GM19099 (cell line): Measurements from ENCODE around the gene FMN1.

ENCODE experiments used
- POLR2A ChIP-seq: IDR thresholded peaks from 3 replicates; pipeline ENCODE4 v1.6.1; 2011; ENCODE audit warnings: low read depth; ENCODE audit not compliant: insufficient read length; ENCODE audit errors: extremely low read depth

The FMN1 gene

DNA sequence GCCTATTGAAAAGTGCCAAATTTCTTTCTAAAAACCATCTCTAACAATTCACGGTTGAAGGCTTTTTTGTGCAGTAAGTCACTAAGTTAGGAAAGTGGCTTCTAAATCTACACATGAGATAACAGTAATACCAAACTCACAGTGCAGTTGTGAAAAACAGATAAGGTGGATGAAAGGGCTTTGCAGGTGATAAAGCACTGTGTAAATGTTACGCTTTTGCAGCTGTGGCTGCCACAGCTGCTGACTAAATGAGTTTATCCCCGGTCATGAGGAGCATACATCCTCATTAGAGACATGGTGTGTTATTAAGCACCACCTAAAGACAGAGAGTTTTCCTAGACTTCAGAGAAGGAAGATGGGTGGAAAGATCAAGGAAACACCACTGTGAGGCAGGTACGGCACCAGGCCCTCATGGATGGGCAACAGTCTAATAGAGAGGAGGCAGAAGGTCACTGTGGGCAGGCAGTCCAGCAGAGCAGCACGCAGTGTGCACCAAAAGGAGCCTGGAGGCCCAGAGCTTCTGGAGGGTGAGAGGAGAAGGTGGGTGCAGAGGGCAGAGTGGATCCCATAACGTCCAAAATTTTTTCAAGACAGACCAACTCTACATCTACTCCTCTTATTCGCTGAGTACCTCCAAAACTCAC, 68.5 kb downstream of the FMN1 start:
- no peak for TF ChIP-seq POLR2A

DNA sequence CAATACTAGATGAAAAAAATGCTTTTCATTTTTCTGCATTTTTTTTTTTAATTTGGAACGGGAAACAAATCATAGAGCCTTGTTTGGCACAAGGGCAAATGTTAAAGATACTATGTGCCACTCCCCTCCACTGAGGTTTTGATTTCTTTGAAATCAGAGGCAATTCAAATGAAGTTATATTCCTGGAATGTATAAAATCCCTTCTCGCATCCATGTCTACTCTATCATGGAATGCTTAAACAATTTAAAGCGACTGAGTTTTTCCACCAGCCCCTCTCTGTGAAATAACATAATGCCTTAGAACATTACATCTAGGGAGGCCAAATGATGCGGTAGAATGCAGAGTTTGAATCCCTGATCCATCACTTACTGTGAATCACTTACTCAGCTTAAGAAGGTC, 69.7 kb downstream of the FMN1 start:
- no peak for TF ChIP-seq POLR2A

DNA sequence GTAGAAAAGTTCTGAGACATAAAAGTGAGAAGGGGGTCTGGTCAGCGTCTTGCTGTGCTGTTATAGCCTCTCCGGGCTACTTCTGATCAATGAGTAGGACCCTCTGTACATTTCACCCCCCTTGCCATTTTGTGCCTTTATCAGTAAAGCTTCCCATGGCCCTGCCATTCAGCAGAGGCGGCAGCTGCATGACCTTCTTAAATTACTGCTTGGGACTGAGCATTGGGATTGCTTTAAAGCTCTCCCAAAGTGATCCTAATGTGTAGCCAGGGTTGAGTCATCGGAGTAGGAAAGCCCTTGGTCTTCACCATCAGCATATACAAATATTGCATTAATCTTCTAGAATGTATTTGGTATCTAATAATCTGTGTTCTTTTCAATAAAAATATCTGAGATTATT, 70.2 kb downstream of the FMN1 start:
- TF ChIP-seq POLR2A, result no peak

DNA sequence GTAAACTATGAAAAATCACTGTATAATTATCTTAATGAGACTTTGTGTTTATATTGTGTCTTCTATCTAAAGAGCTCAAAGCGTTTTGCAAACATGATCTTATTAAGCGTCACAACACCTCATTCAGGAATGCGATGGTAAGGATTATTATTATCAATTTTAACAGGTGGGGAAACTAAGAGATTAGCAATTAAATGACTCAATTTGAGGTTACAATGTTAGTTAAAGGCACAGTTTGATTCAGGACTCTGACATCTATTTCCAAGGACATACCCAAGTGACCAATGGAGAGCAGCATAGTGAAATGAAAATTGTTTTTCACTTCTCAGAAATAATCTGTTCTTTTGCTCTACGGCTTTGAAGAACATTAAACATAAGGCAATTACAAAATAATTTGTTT, 74.6 kb downstream of the FMN1 start:
- TF ChIP-seq POLR2A, result no peak

DNA sequence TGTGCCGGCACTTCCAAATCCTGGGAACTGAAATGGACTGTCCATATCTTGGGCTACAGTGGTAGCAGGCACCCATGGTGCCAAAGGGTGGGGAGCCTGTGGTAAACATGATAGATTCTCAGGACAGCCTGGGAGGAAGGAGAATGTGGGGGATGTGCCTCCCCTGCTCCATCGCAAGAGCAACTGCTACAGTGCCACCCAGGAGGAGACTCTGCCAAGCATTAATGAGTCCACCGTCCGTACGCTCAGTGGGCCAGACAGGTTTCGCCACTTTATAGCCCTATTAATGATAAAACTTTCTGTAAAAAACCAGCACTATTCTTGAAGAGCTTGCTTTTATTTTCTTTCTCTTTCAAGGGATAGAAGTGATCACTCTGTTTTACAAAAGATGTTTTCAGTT, 75.2 kb downstream of the FMN1 start:
- TF ChIP-seq POLR2A, result no peak

DNA sequence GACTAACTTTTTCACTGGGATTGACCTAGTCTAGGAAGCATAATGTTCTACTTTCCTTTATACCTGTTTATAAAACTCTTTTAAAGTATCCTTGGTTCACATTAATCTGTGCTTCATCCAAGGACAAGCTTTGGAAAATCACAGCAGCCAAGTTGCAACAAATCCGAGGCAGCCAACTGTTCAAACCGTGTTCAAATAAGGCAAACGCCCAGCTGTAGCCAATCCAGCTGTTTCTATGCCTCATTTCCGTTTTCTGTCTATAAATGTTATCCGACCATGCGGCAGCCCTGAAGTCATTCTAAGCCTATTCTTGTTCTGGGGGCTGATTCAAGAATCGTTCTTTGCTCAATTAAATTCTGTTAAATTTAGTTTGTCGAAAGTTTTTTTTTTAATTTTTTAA, 78.3 kb downstream of the FMN1 start:
- no peak for TF ChIP-seq POLR2A

DNA sequence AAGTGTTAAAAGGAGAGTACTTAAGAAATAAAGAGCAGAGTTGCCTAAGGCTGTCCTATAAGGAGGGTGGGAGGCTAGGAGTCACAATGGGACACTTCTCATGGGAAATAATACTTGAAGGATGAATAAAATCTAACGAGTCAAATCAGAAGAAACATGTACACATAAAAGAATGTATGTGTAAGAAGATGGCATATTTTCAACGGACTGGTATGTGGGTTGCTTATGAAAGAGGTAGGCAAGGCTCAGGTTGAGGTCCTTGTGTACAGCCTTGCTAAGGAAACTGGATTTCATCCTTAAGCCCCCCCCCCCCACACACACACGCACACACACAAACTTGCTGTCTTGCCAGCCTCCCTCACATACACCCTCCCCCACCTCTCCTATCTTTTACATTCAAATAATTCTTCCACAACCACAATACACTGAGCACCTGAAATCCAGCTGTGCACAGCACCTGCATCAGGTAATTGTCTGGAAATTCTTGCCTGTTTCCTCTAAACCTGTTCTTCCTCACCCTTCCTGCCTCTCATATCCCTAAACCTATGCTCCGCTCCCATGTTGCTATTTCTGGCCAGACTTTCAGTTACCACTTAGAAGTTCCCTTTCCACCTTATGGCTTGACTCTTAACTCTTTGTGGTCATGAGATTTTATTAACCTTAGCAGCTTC, 79.2 kb downstream of the FMN1 start:
- no peak for TF ChIP-seq POLR2A

DNA sequence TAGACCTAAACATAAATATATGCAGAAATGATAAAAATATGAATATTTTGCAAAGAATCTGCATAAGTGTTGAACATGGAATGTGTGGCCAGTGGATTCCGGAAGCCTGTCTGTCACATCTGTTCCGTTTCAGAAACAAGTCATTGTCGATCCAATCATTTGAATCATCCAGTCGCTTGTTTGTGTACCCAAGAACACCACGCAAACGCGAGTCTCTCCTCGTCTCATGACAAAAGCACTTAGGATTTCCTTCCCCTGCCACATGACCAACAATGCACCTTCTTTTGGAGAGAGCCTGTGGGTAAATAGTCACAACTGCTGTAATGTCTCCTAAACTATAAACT, 80.2 kb downstream of the FMN1 start:
- no peak for TF ChIP-seq POLR2A

DNA sequence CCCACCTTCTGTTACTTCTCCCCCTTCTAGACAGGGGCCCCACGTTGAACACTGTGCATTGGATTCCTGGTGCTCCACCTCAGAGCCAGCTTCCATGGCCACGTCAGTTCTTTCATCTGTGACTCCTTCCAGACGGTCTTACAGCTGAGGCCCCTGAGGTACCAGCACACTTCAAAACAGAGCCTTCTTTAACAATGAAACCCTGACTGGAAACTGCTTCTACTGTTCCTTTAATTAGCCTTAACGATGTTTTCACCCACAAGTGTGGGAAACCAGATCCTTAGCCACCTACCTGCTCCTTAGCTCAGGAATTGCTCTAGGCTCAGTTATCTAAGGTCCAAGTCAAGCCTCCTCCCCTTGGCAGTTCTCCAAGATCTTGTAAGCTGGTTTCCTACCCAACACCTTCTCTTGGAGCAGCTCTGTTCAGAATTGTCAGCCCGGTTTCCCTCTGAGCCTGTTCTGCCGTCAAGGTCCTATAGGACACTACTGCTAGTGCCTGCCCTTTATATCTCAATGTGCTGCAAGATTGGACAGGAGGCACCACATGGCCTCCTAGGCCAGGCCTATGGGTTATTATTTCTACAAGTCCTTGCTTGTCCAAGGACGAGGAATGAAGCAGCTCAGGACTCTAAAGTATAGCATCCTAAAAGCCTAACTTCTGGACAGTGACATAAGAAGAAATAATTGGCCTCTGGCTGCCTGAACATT, 80.7 kb downstream of the FMN1 start:
- no peak for TF ChIP-seq POLR2A

DNA sequence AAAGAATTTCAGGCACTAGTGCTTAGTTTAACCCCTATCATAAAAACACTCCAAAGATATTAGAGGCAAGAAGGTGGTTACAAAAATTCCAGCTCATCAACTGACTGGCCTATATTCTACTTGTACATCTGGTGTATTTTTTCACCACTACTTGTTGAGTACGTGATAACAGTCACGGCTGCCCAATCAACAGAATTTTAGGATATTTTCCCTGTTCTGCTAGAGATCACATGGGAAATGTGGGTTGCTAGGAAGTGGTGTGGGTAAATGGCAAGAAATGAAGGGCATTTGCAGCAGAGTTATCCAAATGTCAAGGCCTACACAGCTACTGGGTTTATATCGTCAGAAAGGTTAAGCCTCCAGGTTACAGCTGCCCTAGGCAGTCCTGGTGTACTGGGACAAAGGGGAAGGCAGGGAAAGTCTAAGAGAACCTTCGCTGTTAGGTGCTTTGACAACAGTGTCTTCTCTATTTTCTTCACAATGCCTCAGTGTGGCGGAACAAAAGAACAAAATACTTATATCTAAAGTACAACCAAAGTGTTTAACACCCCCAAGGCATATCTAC, 81.9 kb downstream of the FMN1 start:
- TF ChIP-seq POLR2A, result no peak

DNA sequence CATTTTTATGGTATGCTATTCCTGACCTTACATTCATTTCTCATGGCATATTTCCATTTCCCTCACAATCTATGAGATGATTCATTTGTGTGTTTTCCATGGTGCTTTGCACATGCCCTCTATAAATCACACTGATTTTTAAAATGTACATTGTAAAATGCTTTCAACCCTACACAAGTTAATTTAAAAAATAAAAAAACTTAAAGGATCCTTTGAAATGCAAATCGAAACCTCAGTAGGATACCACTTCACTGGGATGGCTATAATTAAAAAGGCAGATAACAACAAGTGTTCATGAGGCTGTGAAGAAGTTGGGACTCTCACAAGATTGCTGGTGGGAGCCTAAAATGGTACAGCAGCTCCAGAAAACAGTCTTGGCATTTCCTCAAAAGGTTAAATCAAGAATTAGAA, 83.5 kb downstream of the FMN1 start:
- TF ChIP-seq POLR2A, result no peak

DNA sequence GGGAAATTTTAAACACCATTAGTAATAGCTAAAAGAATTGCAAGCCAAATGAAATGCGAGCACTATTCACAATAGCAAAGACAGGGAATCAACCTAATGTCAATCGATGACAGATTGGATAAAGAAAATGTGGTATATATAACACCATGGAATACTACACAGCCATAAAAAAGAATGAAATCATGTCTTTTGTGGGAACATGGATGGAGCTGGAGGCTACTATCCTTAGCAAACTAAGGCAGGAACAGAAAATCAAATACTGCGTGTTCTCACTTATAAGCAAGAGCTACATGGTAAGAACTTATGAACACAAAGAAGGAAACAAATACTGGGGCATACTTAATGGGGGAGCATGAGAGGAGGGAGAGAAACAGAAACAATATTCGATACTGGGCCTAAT, 85.2 kb downstream of the FMN1 start:
- TF ChIP-seq POLR2A, result no peak

DNA sequence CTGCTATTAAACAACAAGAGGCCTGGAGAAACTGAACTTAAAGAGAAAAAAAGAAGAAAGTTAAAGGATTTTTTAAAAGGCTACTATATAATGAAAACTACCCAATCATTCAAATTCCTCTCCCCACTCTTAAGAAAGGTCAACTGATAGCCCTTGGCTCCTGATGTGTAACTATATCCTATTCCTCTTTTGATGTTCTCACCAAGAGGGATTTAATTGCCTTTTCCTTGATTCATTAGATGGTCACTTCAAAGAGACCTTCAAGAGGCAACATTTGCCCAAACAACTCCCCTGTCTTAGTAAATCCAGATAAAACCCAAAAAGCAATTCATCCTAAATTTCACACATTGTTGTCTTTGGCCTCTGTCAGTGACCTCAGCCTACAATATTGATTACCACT, 86.0 kb downstream of the FMN1 start:
- no peak for TF ChIP-seq POLR2A

DNA sequence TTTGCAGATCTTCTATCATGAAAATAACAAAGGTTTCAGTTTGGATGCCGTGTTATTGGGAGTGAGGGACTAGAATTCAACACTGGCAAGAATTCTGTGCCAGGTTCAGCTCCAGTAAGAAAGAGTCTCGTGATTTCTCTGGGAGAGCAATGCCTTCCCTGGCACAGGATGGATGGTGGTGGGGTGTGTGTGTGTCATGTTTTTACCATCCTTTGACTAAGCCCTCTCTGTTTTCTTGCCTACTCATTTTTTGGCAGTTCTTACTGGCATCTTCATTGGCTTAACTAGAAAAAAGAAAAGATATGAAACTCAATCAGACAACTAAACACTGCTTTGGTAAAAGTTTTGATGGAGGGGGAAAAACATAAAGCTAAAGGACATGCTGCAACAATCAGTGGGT, 86.6 kb downstream of the FMN1 start:
- TF ChIP-seq POLR2A, result no peak

DNA sequence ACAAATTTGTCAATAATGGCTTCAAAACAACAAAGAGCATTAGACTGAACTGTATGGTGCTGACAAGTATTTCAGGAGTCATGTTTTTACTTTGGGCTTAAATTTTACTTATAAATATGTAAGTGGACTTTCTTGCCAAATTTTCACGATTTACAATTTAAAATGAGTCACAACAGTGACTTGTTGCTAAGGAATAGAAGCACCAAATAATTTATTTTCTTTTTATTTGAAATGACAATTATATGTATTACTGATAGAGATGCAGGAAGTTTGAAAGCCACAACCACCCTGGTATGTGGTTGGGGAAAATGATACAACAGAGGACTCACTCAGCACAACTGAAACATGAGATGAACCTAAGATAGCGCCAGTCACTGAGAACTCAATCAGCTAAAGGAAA, 90.3 kb downstream of the FMN1 start:
- TF ChIP-seq POLR2A, result no peak

DNA sequence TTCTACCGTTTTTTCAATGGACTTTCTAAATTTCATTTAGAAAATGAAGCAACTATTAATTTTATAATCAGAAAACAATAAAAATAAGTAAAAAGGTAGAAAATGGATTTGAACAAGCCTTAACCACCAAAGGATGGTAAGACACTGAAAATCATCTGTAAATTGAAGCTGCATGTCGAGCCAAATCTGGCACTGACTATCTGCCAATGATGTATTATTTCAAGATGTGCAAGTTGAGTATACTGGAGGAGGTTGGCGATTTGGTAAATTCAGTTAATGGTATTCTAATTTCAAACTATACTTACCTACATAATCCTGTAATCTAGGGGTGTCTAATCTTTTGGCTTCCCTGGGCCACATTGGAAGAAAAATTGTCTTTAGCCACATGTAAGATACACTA, 93.5 kb downstream of the FMN1 start:
- no peak for TF ChIP-seq POLR2A
